ENCODE results near the gene HOXC9. TPM values are rescaled to one million over a fixed set of nuclear protein-coding genes. Genes with fewer than 3 reads are reported as not detected.
A peak's percentile ranks its signal among the peaks of the same experiment; 100 is the strongest.
"Not testable (repeated sequence)": the region's sequence is repeated elsewhere in the genome, so short reads cannot be mapped to it uniquely, and the experiment has no call there.

The HOXC9 gene
- polyA plus RNA-seq, 1 donor, result 25.2 TPM

GRCh38 chr12:54038871-54039414 is 39.0 kb downstream of the HOXC9 start:
- DNase-seq, result no peak

- no peak for DNase-seq
These were observed 39.6 kb downstream of the HOXC9 start for GRCh38 chr12:54039417-54040147.

GRCh38 chr12:54040148-54040494 is 40.2 kb downstream of the HOXC9 start:
- no peak for DNase-seq

DNA sequence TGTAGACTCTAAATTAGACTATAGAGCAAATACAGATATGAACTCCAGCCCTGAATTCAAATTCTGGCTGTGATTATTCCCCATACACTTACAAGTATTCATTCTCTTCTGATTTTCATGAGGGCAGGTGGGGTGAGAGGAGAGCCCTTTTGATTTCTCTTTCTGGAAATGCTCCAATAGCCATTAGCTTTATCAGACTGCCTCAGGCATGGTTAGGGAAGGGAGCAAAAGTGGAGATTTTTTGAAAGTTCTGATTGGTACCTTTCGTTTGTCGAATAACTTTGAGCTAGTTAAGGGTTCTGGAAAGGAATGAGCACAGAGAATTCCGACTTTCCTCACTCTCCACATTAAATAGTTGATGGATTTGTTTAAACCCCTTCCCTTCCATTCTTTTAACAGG is 40.7 kb downstream of the HOXC9 start:
- DNase-seq, result no peak

- peak; percentile 0 for DNase-seq
These were observed 41.2 kb downstream of the HOXC9 start for GRCh38 chr12:54041097-54041690.

DNA sequence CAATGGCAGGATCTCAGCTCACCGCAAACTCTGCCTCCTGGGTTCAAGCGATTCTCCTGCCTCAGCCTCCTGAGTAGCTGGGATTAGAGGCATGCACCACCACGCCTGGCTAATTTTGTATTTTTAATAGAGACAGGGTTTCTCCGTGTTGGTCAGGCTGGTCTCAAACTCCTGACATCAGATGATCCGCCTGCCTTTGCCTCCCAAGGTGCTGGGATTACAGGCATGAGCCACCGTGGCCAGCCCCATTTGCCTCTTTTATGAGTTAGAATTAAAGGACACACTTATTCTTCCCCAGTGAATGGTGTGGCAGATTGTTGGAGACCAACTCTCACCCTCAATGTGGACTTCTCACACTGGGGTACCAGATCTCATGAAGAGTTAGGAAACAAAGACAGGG is 42.1 kb downstream of the HOXC9 start:
- DNase-seq, result not testable (repeated sequence)

GRCh38 chr12:54042970-54043853 is 43.3 kb downstream of the HOXC9 start:
- peak; percentile 55 for DNase-seq

- peak; percentile 8 for DNase-seq
These were observed 44.6 kb downstream of the HOXC9 start for GRCh38 chr12:54044425-54045103.

DNA sequence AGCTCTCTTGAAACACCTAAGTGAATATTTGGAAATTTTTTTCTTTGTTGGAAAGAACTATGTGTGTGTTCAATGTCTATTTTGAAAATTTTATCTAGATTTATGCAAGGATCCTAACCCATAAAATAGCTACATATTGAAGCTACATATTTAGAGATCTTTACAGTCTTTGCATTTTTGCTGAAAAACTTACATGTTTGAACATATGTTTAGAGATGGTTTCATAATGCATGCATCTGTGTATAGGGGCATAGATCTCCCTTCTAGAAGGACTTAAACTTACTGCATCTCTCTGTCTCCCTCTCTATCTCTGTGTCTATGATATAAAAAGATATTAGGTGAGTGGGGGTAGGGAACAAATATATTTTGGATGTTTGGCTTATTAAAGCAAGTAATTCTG is 45.4 kb downstream of the HOXC9 start:
- DNase-seq, result peak; percentile 0

DNA sequence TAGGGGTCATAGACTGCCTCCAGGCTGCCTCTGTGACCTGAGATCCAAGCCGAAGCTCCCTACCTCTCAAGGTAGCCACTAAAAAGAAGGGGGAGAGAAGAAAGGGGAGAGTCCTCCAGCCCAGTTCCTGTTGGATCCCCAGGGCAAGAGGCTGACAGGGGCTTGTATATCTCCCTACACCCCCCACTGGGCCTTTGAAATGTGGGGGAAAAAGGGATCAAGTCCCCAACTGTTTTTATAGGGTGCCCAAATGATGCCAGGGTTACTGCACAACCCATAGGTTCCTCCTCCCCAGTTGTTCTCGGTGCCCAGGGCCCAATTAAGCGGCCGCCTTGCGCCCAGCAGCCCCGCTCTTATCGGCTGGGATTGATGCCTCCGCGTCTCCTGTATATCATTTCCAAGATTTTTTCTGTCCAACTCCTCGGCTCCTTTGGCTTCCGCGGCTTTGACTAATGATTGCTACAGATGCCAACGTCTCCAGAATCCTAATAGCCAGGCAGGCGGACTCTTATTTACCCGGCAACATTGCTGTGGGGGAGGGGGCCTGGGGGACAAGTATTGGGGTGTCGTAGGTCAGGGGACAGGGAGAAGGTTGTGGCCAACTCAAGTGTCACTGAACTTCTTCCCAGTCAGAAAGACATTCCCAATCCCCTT is 46.0 kb downstream of the HOXC9 start:
- DNase-seq, result peak; percentile 25

- peak; percentile 7 for DNase-seq
These were observed 46.8 kb downstream of the HOXC9 start for GRCh38 chr12:54046809-54047159.

GRCh38 chr12:54047160-54047963 is 47.4 kb downstream of the HOXC9 start:
- DNase-seq, result peak; percentile 27

DNA sequence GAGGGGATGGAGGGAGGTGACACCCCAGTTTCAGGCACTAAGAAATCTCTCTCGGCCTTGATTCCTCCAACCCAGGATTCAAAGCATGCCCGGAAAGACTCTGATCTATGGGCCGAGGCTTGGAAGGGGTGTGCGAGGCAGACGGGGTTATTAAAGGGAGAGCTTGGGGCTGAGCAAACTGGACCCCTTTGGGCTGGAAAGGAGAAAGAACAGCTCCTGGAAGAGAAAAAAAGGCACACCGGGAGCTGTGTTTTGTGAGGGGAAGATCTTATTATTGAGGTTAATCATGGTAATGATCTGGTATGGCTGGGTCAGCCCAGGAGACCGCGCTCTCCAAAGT is 48.0 kb downstream of the HOXC9 start:
- no peak for DNase-seq

DNA sequence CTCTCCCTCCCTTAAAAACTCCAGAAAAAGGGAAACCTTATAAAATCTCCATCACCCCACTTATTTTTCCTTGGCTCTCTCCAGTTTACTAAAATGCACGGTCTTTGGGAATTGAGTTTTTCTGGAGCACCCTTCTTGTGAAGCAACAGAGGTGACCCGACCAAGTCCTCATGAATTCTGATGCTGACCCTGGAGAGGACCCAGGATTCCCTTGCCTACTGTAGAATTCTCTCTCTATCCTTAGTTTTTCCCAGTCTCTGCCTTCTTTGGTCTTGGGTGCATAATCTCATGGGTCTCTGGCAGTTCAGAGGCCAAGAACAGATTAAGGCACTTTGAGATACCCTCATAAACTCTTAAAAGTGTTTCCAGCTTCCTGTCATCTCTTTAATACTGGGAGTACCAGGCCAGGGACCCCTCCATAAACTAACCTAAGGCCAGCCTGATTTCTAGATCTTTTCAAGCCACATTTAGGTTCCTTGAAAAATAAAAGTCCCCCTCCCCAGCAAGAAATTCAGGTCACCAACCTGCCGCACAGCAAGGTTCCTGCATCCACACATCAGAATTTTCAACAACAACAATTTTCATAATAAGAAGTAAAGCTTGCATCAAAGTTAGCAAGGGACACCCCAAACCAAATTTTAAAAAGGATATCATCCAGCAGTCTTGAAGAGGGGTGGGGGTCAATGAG is 48.6 kb downstream of the HOXC9 start:
- peak; percentile 18 for DNase-seq

DNA sequence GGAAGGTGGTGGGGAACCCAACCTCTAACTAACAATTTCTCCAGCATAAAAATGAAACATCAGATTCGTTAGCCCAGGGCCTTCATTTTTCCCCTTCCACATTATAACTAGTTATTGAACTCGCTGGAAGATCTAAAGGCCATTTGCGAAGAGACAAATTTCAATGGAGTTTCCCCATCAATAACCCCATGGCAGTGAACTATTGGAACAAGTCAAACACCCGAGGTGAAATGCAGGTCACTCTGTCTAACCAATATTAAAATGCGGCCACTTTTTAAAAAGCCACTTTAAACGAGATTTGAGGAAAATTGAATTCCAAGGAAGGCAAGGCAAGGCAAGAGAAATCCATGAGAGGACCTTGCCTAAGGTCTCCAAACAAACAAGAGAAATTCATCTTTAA is 49.1 kb downstream of the HOXC9 start:
- DNase-seq, result peak; percentile 6

GRCh38 chr12:54050482-54050810 is 50.5 kb downstream of the HOXC9 start:
- no peak for DNase-seq

DNA sequence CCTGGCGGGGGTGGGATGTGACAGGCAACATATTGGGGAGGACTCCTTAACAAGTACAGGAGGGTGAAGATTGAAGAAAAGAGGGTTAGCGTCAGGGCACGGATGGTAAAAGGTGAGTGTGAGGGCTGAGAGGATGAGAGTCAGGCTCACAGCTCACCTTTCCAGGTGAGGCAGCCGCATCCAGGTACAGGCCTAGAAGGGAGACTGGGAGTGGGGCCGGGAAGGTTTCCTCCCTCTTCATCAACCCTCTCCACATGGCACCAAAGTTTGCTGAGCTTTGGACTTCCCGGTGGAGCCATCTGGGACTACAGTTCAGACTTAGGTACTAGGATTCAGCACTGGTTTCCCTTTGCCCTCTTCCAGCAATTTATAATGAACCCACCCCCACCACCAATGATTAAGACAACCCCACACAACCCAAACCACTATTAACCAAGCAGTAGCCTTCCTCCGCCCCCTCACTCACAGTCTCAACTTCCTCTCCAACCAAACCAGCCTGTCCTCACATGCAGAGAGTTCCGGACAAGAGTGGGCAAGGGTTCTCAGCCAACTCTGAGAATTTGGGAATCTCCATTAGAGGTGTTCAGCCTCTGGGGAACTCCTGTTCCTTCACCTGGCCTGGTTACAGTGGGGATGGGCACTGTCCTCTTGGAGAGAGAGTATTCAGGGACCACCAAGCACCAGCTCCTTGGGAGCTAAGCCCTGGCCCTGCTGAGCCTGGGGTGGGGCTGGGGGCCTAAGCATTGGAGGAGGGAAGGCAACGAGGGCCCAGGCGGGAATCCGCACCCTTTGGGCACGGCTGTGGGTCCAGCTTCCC is 51.3 kb downstream of the HOXC9 start:
- DNase-seq, result peak; percentile 26

- DNase-seq, result peak; percentile 90
These were observed 52.0 kb downstream of the HOXC9 start for GRCh38 chr12:54051874-54052437.

DNA sequence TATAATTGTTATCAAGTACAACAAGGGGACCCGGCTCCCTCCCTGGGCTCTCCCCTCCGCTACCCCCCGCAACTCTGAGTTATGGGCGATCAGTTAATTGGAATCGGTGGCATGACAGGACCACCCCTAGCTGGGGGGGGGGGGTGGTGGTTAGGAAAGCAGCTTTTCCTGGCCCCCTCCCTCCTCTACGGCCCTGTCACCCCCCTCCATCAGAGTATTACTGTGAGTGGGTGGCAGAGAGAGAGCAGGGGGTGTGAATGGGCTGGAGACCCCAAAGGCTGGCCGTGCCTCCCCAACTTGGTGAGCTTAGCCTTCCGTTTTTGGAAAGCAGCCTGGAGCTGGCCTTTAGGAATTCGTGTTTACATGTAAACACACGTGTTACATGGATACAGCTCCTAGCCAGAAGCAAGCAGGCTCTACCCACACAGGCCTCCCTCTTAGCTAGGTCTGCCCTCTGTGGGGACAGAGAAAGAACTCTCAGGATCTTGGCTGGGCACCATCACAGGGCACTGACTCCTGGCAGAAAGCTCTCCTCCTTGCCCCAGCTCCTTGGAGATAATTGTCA is 52.6 kb downstream of the HOXC9 start:
- peak; percentile 75 for DNase-seq

Data from left kidney (tissue), 2 donors.